ENCODE data around the gene GAN.
"Not testable (repeated sequence)": the region's sequence is repeated elsewhere in the genome, so short reads cannot be mapped to it uniquely, and the experiment has no call there.

Gene GAN

DNA sequence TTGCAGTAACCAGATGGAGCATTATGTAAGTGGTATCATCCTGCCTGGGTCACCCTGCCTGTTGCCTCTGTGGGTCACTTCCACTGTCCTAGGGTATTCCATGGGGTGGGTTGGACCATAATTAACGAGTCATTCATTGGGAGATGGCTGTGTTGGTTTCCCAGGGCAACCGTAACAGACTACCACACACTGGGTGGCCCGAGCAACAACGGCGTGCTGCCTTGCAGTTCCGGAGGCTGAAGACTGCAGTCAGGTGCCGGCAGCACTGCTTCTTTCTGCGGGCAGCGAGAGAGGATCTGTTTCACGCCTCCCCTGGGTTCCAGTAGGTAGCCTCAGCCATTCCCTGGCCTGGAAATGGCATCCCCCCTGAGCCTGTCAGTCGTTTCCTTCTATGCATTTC lies 101.0 kb downstream of the GAN start:
- Histone ChIP-seq H3K4me3 (no peak overlapping the region), H3K27ac (no peak overlapping the region)

GRCh38 chr16:81416749-81417148 lies 102.0 kb downstream of the GAN start:
- Histone ChIP-seq H3K4me3 (no peak overlapping the region), H3K27ac (no peak overlapping the region)

DNA sequence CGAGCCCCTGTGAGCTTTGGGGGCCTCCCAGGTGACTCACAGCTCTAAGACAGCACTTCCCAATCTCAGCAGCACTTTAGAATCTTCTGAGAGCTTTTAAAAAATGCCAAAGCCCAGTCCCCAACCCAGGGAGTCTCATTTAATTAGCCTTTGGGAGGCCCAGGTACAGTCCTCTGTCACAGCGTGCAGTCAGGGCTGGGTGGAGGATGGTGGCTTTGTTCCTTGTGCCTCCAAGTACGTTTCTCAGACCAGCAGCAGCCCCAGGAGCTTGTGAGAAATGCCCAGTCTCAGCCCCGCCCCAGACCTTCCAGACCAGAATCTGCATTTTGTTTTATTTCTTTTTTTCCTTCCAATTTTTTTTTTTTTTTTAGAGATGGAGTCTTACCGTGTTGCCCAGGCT lies 102.4 kb downstream of the GAN start:
- Histone ChIP-seq H3K27ac (no peak overlapping the region), H3K4me3 (no peak overlapping the region)

- no peak overlapping the region for H3K4me3 ChIP-seq
- no peak overlapping the region for H3K27ac ChIP-seq
These were observed 105.0 kb downstream of the GAN start for GRCh38 chr16:81419806-81420205.

DNA sequence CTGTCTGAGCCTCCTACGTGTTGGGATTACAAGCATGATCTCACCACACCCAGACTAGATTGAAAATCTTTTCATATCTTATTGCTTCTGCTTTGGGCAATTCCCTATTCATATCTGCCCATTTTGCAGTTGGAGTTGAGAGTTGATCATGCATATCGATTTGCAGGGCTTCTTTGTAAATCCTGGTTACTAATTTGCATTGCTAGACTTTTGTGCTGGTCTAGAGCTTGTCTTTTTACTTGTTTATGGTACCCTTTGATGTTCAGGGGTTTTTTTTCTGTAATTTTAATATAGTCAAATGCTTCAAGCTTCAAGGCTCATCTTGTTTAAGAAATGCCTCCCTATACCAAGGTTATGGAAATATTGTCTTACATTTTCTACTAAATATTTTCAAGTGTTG lies 106.4 kb downstream of the GAN start:
- no peak overlapping the region for H3K4me3 ChIP-seq
- H3K27ac ChIP-seq: no peak overlapping the region

- Histone ChIP-seq H3K4me3 (no peak overlapping the region), H3K27ac (no peak overlapping the region)
These were observed 106.8 kb downstream of the GAN start for GRCh38 chr16:81421536-81421935.

DNA sequence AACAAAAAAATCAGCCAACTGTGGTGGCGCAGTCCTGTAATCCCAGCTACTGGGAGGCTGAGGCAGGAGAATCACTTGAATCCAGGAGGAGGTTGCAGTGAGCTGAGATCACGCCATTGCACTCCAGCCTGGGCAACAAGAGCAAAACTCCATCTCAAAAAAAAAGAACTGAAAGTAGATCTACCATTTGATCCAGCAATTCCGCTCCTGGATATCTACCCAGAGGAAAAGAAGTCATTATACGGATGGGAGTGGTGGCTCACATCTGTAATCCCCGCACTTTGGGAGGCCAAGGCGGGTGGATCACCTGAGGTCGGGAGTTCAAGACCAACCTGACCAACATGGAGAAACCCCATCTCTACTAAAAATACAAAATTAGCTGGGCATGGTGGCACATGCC lies 107.4 kb downstream of the GAN start:
- H3K4me3 ChIP-seq, H3K27ac ChIP-seq: not testable (repeated sequence)

GRCh38 chr16:81424771-81425170 lies 110.0 kb downstream of the GAN start:
- Histone ChIP-seq H3K27ac (no peak overlapping the region), H3K4me3 (no peak overlapping the region)

DNA sequence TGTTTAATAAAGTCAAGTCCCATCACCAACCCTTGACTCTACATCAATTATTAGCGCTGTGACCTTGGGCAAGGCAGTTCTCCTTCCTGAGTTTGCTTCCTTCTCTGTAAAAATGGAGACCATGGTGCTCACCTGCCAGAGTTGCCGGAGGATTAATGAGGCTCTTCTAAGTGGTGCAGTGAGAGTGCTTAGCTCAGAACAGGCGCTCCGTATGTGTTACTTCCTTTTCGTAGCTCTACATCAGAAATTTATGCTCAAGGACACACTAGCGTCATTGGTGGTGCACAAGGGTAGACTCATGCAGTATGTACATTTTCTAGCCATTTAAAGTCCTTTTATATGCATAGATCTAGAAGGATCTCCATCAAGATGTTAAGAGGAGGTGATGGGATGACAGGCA lies 112.5 kb downstream of the GAN start:
- Histone ChIP-seq H3K4me3 (no peak overlapping the region), H3K27ac (no peak overlapping the region)

DNA sequence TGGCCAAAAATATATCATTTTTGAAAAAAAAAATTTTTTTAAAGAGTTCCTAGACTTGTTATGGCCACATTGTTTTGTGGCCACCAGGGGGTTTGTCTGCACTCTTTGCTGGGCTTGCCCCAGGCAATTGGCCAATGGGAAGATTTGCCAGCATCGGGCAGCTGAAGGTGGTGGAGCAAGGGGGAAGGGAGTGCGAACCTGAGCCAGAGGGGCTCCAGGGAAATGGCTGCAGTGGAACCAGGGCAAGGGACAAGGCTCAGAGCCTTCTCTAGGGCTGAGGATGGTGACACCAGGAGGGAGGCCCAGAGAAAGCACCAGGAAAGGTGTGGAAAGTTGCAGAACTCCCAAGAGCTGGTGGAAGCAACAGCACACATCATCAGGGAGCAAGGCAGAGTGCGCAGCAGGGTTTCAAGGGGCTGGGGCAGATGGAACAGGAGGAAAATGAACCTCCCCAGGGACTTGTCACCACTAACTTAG lies 114.3 kb downstream of the GAN start:
- no peak overlapping the region for H3K4me3 ChIP-seq
- H3K27ac ChIP-seq: no peak overlapping the region

DNA sequence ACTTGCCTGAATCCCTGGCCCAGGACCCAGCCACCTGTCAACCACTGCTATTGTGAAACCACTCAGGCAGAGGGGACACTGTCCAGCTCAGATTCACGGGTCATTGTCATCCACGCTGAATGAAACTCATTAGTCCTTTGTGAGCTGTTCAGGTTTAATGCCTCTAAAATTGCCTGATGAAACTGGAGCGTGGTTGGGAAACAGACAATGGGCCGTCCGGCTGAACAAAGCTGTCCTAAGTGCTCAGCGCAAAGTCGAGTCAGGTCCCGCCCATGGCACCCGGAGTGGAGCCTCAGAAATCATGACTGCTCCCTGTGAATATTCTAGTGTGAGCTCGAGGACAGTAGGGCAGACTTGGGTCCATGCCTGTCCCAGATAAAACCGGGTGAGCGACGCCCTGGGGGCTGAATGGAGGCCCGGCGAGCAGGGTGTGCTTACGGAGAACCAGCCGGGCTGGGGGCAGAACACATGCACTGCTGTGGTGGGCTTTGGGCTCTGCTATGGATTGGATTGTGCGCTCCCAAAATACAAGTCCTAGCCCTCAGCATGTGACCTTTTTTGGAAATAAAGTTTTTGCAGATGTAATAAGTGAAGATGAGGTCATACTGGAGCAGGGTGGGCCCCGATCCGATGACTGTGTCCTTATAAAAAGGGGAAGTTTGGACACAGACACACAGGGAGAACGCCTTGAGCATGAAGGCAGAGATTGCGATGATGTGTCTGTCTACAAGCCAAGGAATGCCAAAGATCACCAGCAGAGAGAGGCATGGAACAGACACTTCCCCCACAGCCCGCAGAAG lies 117.0 kb downstream of the GAN start:
- Histone ChIP-seq H3K27ac (peak overlapping the region in 10 of 21 experiments; percentile 11 to 52 (median 43)), H3K4me3 (no peak overlapping the region)

DNA sequence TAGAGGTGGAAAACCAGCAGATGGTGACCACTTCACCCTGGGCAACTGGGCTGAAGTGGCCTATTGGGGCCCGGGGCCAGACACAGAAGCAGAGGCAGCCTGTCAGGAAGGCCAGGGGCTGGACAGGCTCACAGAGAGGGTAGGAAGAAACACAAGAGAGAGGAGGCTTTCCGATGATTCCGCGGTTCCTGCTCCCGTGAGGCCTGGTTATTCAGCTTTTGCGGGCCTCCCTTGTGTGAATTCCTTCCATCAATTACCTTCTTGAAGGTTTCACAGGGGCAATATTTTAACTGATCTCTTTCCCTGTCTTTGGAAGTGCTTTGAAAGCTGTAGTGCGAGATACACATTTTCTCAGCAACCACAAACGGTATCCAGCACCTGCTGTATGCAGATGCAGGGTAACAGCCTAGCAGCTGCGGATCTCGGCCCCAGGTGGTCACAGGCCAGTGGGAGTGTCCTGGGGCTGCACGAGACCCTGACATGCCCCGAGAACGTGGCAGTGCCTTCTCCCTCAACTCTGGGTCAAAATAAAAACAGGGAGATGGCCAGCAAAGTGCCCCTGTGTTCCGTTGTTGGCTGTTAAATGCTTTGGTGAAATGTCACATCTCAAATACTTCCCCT lies 118.3 kb downstream of the GAN start:
- no peak overlapping the region for H3K27ac ChIP-seq
- H3K4me3 ChIP-seq: no peak overlapping the region

- H3K4me3 ChIP-seq: no peak overlapping the region
- H3K27ac ChIP-seq: no peak overlapping the region
These were observed 120.3 kb downstream of the GAN start for GRCh38 chr16:81435103-81435502.

DNA sequence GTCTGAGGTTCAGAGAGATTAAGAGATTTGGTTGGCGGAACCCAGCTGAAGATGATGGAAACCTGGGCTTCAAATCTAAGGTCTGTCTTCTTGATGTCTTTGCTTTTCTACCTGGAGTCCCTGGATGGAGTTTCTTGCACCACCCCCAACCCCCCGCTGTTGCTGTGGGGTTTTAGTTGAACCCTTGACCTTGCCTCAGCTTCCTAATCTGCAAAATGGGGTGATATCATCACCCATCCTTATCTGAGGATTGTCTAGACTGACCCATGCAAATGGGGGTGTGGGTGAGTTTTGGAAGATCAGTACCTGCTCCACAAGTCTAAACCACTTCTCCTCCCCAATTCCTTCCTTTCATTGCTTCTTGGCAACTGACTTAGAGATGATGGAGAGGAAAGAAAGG lies 120.8 kb downstream of the GAN start:
- no peak overlapping the region for H3K4me3 ChIP-seq

DNA sequence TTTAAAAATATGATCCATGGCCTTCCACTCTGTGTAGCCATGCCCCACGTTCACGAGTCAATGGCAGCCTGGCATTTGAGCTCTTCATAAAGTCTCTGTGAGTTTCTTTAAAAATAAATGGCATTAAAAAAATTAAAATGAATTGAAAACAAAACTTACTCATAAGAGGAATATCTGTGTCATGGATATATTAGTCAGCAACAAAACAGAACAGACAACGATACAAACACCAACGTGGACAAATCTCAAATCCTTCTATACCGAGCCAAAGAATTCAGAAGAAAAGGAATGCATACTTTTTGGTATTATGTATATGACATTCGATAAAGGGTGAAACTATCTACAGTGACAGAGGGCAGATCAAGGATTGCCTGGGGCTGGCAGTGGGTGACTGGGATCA lies 121.6 kb downstream of the GAN start:
- Histone ChIP-seq H3K27ac (no peak overlapping the region), H3K4me3 (no peak overlapping the region)

More for the DNA sequence above, 120.8 kb downstream of the GAN start:
- H3K27ac ChIP-seq: no peak overlapping the region

- no peak overlapping the region for H3K4me3 ChIP-seq
- no peak overlapping the region for H3K27ac ChIP-seq
These were observed 123.1 kb downstream of the GAN start for GRCh38 chr16:81437865-81438264.

Measured in skin epidermis (tissue), 12 donors.